Glutamatergic neuron (in vitro differentiated cells): Measurements from ENCODE around the gene GGNBP2. TPM values are rescaled to one million over a fixed set of nuclear protein-coding genes. Genes with fewer than 3 reads are reported as not detected.
"Not testable (repeated sequence)": the region's sequence is repeated elsewhere in the genome, so short reads cannot be mapped to it uniquely, and the experiment has no call there.

Experiments
- DNase-seq: peaks from one replicate; pipeline ENCODE4 v3.0.0; 2022
- H3K27ac Mint-ChIP-seq: one replicate; pipeline ENCODE4 v1.8.0; 2020; ENCODE audit warnings: mild to moderate bottlenecking, mixed read lengths, inconsistent platforms; ENCODE audit not compliant: unreplicated experiment
- H3K27me3 Mint-ChIP-seq: one replicate; pipeline ENCODE4 v1.8.0; 2020; ENCODE audit warnings: mild to moderate bottlenecking, moderate library complexity, mixed read lengths, inconsistent platforms; ENCODE audit not compliant: unreplicated experiment
- H3K36me3 Mint-ChIP-seq: one replicate; pipeline ENCODE4 v1.8.0; 2020; ENCODE audit warnings: mild to moderate bottlenecking, mixed read lengths, inconsistent platforms; ENCODE audit not compliant: unreplicated experiment
- H3K4me1 Mint-ChIP-seq: one replicate; pipeline ENCODE4 v1.8.0; 2020; ENCODE audit warnings: mild to moderate bottlenecking, low read depth, mixed read lengths, inconsistent platforms; ENCODE audit not compliant: unreplicated experiment
- H3K4me3 Mint-ChIP-seq: one replicate; pipeline ENCODE4 v1.8.0; 2020; ENCODE audit warnings: mild to moderate bottlenecking, mixed read lengths, inconsistent platforms; ENCODE audit not compliant: unreplicated experiment
- H3K9me3 Mint-ChIP-seq: one replicate; pipeline ENCODE4 v1.8.0; 2020; ENCODE audit warnings: mild to moderate bottlenecking, moderate library complexity, mixed read lengths, inconsistent platforms; ENCODE audit not compliant: unreplicated experiment
- CTCF ChIP-seq: fragments of 200-600 bp; sonication (generic); IDR thresholded peaks from one replicate; pipeline ENCODE4 v1.5.0; 2021; ENCODE audit not compliant: partially characterized antibody, unreplicated experiment
- total RNA-seq: library from RNA; stranded (reverse); fragmentation: NEBNext Ultra II Directional; extraction: Animal tissue kit (Norgen Biotek cat#: 25700); gene quantifications from one replicate; pipeline ENCODE4 v1.2.1, GENCODE V29; 2021; ENCODE audit not compliant: unreplicated experiment

The GGNBP2 gene
- total RNA-seq, 1 donor from 2014 or later, result 105 TPM

GRCh38 chr17:36504156-36504545 is 40.6 kb upstream of the GGNBP2 start:
- peaks cover 6% of the 10 kb centered on the region for H3K36me3 Mint-ChIP-seq
- H3K9me3 Mint-ChIP-seq, result peaks cover 8% of the 10 kb centered on the region
- H3K4me1 Mint-ChIP-seq, result peaks cover 22% of the 10 kb centered on the region
- peaks cover 15% of the 10 kb centered on the region for H3K27me3 Mint-ChIP-seq
- peak overlapping the region; percentile 52 for H3K27ac Mint-ChIP-seq
- TF ChIP-seq CTCF, result no peak
- peak overlapping the region; percentile 15 for H3K4me3 Mint-ChIP-seq
- DNase-seq, result no peak

- peaks cover 8% of the 10 kb centered on the region for H3K9me3 Mint-ChIP-seq
- peaks cover 21% of the 10 kb centered on the region for H3K4me1 Mint-ChIP-seq
- no peak for TF ChIP-seq CTCF
- peaks cover 15% of the 10 kb centered on the region for H3K27me3 Mint-ChIP-seq
- H3K4me3 Mint-ChIP-seq, result no peak overlapping the region
- DNase-seq, result peak; percentile 69
- peak overlapping the region; percentile 84 for H3K27ac Mint-ChIP-seq
- peaks cover 6% of the 10 kb centered on the region for H3K36me3 Mint-ChIP-seq
Observed at GRCh38 chr17:36505171-36505570, 39.5 kb upstream of the GGNBP2 start.

- Mint-ChIP-seq H3K36me3 (peaks cover 6% of the 10 kb centered on the region), H3K4me1 (peaks cover 27% of the 10 kb centered on the region), H3K4me3 (no peak overlapping the region), H3K9me3 (peaks cover 6% of the 10 kb centered on the region), H3K27ac (peak overlapping the region; percentile 84), H3K27me3 (peaks cover 19% of the 10 kb centered on the region)
- no peak for DNase-seq
- no peak for TF ChIP-seq CTCF
Observed at GRCh38 chr17:36506249-36506826, 38.4 kb upstream of the GGNBP2 start.

- H3K27ac Mint-ChIP-seq, result no peak overlapping the region
- H3K36me3 Mint-ChIP-seq, result peaks cover 6% of the 10 kb centered on the region
- H3K27me3 Mint-ChIP-seq, result peaks cover 19% of the 10 kb centered on the region
- H3K4me1 Mint-ChIP-seq, result peaks cover 27% of the 10 kb centered on the region
- TF ChIP-seq CTCF, result no peak
- no peak for DNase-seq
- H3K4me3 Mint-ChIP-seq, result no peak overlapping the region
- peaks cover 4% of the 10 kb centered on the region for H3K9me3 Mint-ChIP-seq
Observed at GRCh38 chr17:36506831-36507230, 37.9 kb upstream of the GGNBP2 start.

- Mint-ChIP-seq H3K9me3 (peaks cover 4% of the 10 kb centered on the region), H3K4me1 (peaks cover 27% of the 10 kb centered on the region), H3K4me3 (no peak overlapping the region), H3K27me3 (peaks cover 19% of the 10 kb centered on the region), H3K36me3 (peaks cover 5% of the 10 kb centered on the region), H3K27ac (no peak overlapping the region)
- TF ChIP-seq CTCF, result no peak
- DNase-seq, result no peak
Observed at GRCh38 chr17:36507266-36507665, 37.5 kb upstream of the GGNBP2 start.

GRCh38 chr17:36508439-36508838 is 36.3 kb upstream of the GGNBP2 start:
- H3K27ac Mint-ChIP-seq, DNase-seq, H3K9me3 Mint-ChIP-seq, H3K36me3 Mint-ChIP-seq, H3K4me3 Mint-ChIP-seq: not testable (repeated sequence)
- Mint-ChIP-seq H3K27me3 (peaks cover 18% of the 10 kb centered on the region), H3K4me1 (peaks cover 25% of the 10 kb centered on the region)
